ENCODE data around the gene MNT.

Gene MNT

GRCh38 chr17:2362016-2362415 lies 38.8 kb downstream of the MNT start:
- in situ Hi-C loops (cut with MboI; ENCODE audit: low sequenced_read_pairs, unreplicated experiment) = no loop called here
- TF ChIP-seq, protein P1, sequence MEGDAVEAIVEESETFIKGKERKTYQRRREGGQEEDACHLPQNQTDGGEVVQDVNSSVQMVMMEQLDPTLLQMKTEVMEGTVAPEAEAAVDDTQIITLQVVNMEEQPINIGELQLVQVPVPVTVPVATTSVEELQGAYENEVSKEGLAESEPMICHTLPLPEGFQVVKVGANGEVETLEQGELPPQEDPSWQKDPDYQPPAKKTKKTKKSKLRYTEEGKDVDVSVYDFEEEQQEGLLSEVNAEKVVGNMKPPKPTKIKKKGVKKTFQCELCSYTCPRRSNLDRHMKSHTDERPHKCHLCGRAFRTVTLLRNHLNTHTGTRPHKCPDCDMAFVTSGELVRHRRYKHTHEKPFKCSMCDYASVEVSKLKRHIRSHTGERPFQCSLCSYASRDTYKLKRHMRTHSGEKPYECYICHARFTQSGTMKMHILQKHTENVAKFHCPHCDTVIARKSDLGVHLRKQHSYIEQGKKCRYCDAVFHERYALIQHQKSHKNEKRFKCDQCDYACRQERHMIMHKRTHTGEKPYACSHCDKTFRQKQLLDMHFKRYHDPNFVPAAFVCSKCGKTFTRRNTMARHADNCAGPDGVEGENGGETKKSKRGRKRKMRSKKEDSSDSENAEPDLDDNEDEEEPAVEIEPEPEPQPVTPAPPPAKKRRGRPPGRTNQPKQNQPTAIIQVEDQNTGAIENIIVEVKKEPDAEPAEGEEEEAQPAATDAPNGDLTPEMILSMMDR (IDR thresholded peaks at IDR 0.05; ENCODE audit: borderline replicate concordance, control extremely low read depth, extremely low read depth, insufficient read depth, missing control alignments) = no peak
- DNase-seq (ENCODE audit: low spot score) = no peak

DNA sequence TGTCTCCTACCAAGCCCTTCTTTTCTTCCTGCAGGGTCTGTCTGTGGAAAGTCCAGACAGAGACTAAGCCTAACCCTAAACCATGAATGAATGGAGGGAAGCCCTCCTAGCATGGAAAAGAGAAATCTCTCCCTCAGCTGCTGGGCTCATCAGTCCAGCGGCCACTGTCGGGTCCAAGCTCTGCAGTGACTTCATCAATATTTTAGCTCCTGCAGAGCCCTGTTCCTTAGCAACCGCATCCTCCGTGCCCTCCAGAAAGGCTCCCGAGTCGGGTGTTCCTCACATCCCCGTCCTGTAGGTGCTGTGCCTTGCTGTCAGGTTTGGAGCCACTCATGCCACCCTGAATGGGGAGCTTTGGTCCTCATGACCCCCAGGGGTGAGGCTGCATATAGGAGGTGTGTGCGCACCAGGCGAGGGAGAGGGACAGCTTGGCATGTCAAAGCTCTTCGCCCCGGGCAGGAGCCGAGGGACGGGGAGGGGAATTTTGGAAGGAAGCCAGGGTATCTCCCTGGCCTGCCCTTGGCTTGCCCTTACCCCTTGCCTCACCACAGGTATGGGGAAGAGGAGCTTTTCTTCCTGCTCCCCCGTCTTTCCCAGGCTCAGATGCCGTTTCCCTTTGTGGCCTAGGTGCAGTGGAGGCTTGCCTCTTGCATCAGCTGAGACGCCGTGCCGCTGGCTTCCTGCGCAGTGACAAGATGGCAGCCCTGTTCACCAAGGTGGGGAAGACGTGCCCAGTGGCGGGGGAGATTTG lies 39.7 kb downstream of the MNT start:
- in situ Hi-C loops (cut with MboI; ENCODE audit: low sequenced_read_pairs, unreplicated experiment) = no loop called here
- TF ChIP-seq, protein P1 (IDR thresholded peaks at IDR 0.05; ENCODE audit: borderline replicate concordance, control extremely low read depth, extremely low read depth, insufficient read depth, missing control alignments) = no peak
- no peak for DNase-seq (ENCODE audit: low spot score)

GRCh38 chr17:2357931-2358434 lies 42.9 kb downstream of the MNT start:
- TF ChIP-seq, protein P1 (IDR thresholded peaks at IDR 0.05; ENCODE audit: borderline replicate concordance, control extremely low read depth, extremely low read depth, insufficient read depth, missing control alignments) = no peak
- in situ Hi-C loops (cut with MboI; ENCODE audit: low sequenced_read_pairs, unreplicated experiment) = no loop called here
- DNase-seq (ENCODE audit: low spot score) = no peak

DNA sequence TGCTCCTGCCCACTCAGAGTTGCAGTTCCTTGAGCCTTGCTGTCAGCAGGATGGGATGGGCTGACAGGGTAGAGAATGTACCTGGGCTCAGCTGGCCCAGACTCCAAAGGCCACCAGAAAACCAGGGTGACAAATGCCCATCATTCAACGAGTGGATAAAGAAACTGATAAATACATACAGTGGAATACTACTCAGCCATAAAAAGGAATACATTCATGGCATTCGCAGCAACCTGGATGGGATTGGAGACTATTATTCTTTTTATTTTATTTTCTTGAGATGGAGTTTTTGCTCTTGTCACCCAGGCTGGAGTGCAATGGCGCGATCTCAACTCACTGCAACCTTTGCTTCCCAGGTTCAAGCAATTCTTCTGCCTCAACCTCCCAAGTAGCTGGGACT lies 43.6 kb downstream of the MNT start:
- in situ Hi-C loops (cut with MboI; ENCODE audit: low sequenced_read_pairs, unreplicated experiment) = no loop called here
- TF ChIP-seq, protein P1 (IDR thresholded peaks at IDR 0.05; ENCODE audit: borderline replicate concordance, control extremely low read depth, extremely low read depth, insufficient read depth, missing control alignments) = no peak
- DNase-seq (ENCODE audit: low spot score) = no peak

- in situ Hi-C loops (cut with MboI; ENCODE audit: low sequenced_read_pairs, unreplicated experiment) = no loop called here
- TF ChIP-seq, protein P1 (IDR thresholded peaks at IDR 0.05; ENCODE audit: borderline replicate concordance, control extremely low read depth, extremely low read depth, insufficient read depth, missing control alignments) = no peak
- no peak for DNase-seq (ENCODE audit: low spot score)
Observed at GRCh38 chr17:2354311-2354710, 46.5 kb downstream of the MNT start.

DNA sequence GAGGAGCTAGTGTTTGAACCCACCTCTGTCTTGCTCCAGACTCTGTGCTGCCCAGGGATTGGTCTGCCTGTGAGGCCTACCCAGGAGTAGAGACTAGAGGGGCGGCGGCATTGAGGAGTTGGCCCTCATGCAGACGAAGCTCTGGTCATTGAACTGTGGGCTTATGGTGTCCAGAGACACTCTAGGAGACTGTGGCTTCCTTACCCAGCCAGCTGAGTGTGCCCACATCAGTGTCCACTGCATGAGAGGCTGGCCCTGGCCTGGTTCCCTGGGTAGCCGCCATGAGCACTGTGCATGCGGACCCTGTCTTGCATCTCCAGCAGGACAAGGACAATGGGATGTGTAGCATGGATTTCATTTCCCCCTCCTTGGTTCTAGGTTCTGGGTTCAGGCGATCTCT lies 49.6 kb downstream of the MNT start:
- TF ChIP-seq, protein P1 (IDR thresholded peaks at IDR 0.05; ENCODE audit: borderline replicate concordance, control extremely low read depth, extremely low read depth, insufficient read depth, missing control alignments) = no peak
- no peak for DNase-seq (ENCODE audit: low spot score)
- in situ Hi-C loops (cut with MboI; ENCODE audit: low sequenced_read_pairs, unreplicated experiment) = no loop called here
